B cell (primary cell): ENCODE data around the gene CEACAM5. TPM values are rescaled to one million over a fixed set of nuclear protein-coding genes. Genes with fewer than 3 reads are reported as not detected.

Experiments
- ATAC-seq: fragments of 200-7000 bp; cut with Tn5 transposase; one replicate; pipeline ENCODE4 v1.10.0; 2021; ENCODE audit warnings: low read depth, mild to moderate bottlenecking, moderate number of reproducible peaks, moderate library complexity
- CTCF ChIA-PET: fragments of 350-600 bp; sonication (Branson Sonifier 250); formaldehyde crosslinking; loops from one replicate; lab custom pipeline; 2021; ENCODE audit warnings: antibody characterized with exemption, inconsistent platforms; lab: Charles Lee
- POLR2A ChIA-PET: fragments of 350-600 bp; sonication (Branson Sonifier 250); formaldehyde crosslinking; loops from one replicate; lab custom pipeline; 2021; ENCODE audit warnings: antibody characterized with exemption; lab: Charles Lee
- DNase-seq: peaks from one replicate; pipeline ENCODE4 v3.0.0; 2013
- H2AFZ ChIP-seq: 2 replicates; pipeline ENCODE4 v1.6.1; 2012; ENCODE audit warnings: mild to moderate bottlenecking, low read depth, low read length; ENCODE audit not compliant: insufficient read depth, poor library complexity, severe bottlenecking
- H3K27ac ChIP-seq, 2 donors: 1 replicate in 1 of 2; 2 replicates in 1 of 2; pipeline ENCODE4 v1.5.1; 2012 to 2013; ENCODE audit warnings: low read length in 2 of 2, mild to moderate bottlenecking in 2 of 2, moderate library complexity in 1 of 2
- H3K27me3 ChIP-seq, 4 experiments: fragments of 200-600 bp in 1 of 4; sonication (generic) in 1 of 4; replicated peaks in 1 of 4; 1 replicate in 2 of 4; 2 replicates in 2 of 4; pipeline versions ENCODE4 v1.6.1 to v1.7.0; 2013 to 2016; ENCODE audit warnings: low read length in 3 of 4, mild to moderate bottlenecking in 2 of 4, mixed read lengths in 1 of 4, moderate library complexity in 1 of 4; ENCODE audit not compliant: insufficient read depth in 4 of 4, control insufficient read depth in 3 of 4; ENCODE audit errors: control extremely low read depth in 1 of 4
- H3K36me3 ChIP-seq, 2 experiments: replicated peaks in 1 of 2; 1 replicate in 1 of 2; 2 replicates in 1 of 2; pipeline versions ENCODE4 v1.6.1 to v1.7.1; 2013; ENCODE audit warnings: low read length in 1 of 2; ENCODE audit not compliant: insufficient read depth in 2 of 2, control insufficient read depth in 1 of 2; ENCODE audit errors: control extremely low read depth in 1 of 2, extremely low read depth in 1 of 2
- H3K4me1 ChIP-seq, 2 donors: fragments of 200-600 bp in 1 of 2; sonication (generic) in 1 of 2; 1 replicate in 1 of 2; 2 replicates in 1 of 2; pipeline versions ENCODE4 v1.5.1 to v1.6.1; 2013 to 2017; ENCODE audit warnings: low read length in 2 of 2; ENCODE audit not compliant: control insufficient read depth in 2 of 2, insufficient read depth in 2 of 2
- H3K4me2 ChIP-seq: replicated peaks from 2 replicates; pipeline ENCODE3; 2012; ENCODE audit warnings: mild to moderate bottlenecking, low read depth, low read length; ENCODE audit not compliant: poor library complexity, severe bottlenecking
- H3K4me3 ChIP-seq, 5 experiments: fragments of 200-600 bp in 1 of 5; sonication (generic) in 1 of 5; 1 replicate in 3 of 5; 2 replicates in 2 of 5; pipeline versions ENCODE4 v1.5.1 to v1.7.0; 2011 to 2016; ENCODE audit warnings: low read length in 4 of 5, mild to moderate bottlenecking in 4 of 5, low read depth in 2 of 5, control low read depth in 1 of 5, moderate library complexity in 1 of 5; ENCODE audit not compliant: insufficient read depth in 1 of 5; ENCODE audit errors: control extremely low read depth in 1 of 5, extremely low read depth in 1 of 5
- H3K79me2 ChIP-seq: fragments of 200-600 bp; sonication (generic); one replicate; pipeline ENCODE4 v1.6.0; 2016; ENCODE audit warnings: low read length; ENCODE audit not compliant: control insufficient read depth, insufficient read depth
- H3K9ac ChIP-seq: fragments of 200-600 bp; sonication (generic); 2 replicates; pipeline ENCODE4 v1.6.1; 2017; ENCODE audit warnings: mild to moderate bottlenecking, low read length, moderate library complexity
- H3K9me3 ChIP-seq, 3 donors: one replicate each; pipeline versions ENCODE4 v1.6.1 to v1.7.1; 2013; ENCODE audit warnings: low read length in 2 of 3; ENCODE audit not compliant: control insufficient read depth in 2 of 3, insufficient read depth in 1 of 3; ENCODE audit errors: control extremely low read depth in 1 of 3
- H4K20me1 ChIP-seq: 2 replicates; pipeline ENCODE4 v1.6.0; 2012; ENCODE audit warnings: mild to moderate bottlenecking, low read length; ENCODE audit not compliant: insufficient read depth, control insufficient read depth, poor library complexity, severe bottlenecking
- H3K27ac Mint-ChIP-seq: one replicate; pipeline ENCODE4 v1.8.0; 2021; ENCODE audit warnings: mixed read lengths
- H3K27me3 Mint-ChIP-seq: one replicate; pipeline ENCODE4 v1.8.0; 2021; ENCODE audit warnings: mixed read lengths
- H3K4me1 Mint-ChIP-seq: one replicate; pipeline ENCODE4 v1.8.0; 2021; ENCODE audit warnings: mixed read lengths
- H3K4me3 Mint-ChIP-seq: one replicate; pipeline ENCODE4 v1.8.0; 2021; ENCODE audit warnings: mixed read lengths
- H3K9me3 Mint-ChIP-seq: one replicate; pipeline ENCODE4 v1.8.0; 2022; ENCODE audit warnings: mixed read lengths; ENCODE audit not compliant: insufficient read depth
- EZH2 ChIP-seq: IDR thresholded peaks from 2 replicates; pipeline ENCODE4 v1.6.1; 2012; ENCODE audit warnings: borderline replicate concordance, low read depth, mild to moderate bottlenecking, moderate library complexity, low read length; ENCODE audit not compliant: insufficient read depth, poor library complexity, severe bottlenecking
- whole genome bisulfite sequencing: methylation state at CpG from one replicate; pipeline ENCODE4 v1.1.5; 2013; ENCODE audit warnings: missing lambda C conversion rate; ENCODE audit not compliant: insufficient coverage; 5-methylcytosine and 5-hydroxymethylcytosine counted together
- intact Hi-C: fragments of 100-400 bp; cut with micrococcal nuclease; formaldehyde crosslinking; loops from one replicate; pipeline ENCODE4 v1.10.0; 2022
- polyA plus RNA-seq: library from polyadenylated mRNA; depleted of rRNA; stranded (reverse); fragments of >200 nt; gene quantifications from 2 replicates; pipeline ENCODE4 v1.2.3, GENCODE V29; 2012
- total RNA-seq, 2 donors: library from RNA; stranded (reverse); fragments of 120-200 nt in 1 of 2; gene quantifications; 1 replicate in 1 of 2; 2 replicates in 1 of 2; pipeline versions ENCODE4 v1.2.3 to v1.2.4, GENCODE V29; 2013 to 2022
- TF ChIP-seq, protein P1 (sequence below): fragments of 200-600 bp; IDR thresholded peaks from one replicate; pipeline ENCODE4 v1.8.0; 2022; ENCODE audit warnings: antibody characterized with exemption, mild to moderate bottlenecking

The CEACAM5 gene
- total and polyA plus RNA-seq, 2 donors (not counting 1 experiment from before 2014, with no cell fraction given) = not detected

DNA sequence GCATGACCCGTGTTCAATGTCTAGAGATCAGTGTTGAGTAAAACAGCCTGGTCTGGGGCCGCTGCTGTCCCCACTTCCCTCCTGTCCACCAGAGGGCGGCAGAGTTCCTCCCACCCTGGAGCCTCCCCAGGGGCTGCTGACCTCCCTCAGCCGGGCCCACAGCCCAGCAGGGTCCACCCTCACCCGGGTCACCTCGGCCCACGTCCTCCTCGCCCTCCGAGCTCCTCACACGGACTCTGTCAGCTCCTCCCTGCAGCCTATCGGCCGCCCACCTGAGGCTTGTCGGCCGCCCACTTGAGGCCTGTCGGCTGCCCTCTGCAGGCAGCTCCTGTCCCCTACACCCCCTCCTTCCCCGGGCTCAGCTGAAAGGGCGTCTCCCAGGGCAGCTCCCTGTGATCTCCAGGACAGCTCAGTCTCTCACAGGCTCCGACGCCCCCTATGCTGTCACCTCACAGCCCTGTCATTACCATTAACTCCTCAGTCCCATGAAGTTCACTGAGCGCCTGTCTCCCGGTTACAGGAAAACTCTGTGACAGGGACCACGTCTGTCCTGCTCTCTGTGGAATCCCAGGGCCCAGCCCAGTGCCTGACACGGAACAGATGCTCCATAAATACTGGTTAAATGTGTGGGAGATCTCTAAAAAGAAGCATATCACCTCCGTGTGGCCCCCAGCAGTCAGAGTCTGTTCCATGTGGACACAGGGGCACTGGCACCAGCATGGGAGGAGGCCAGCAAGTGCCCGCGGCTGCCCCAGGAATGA is 1.5 kb upstream of the CEACAM5 start:
- Mint-ChIP-seq H3K4me1 (peaks cover 4% of the 10 kb centered on the region), H3K9me3 (no peaks in the 10 kb centered on the region), H3K4me3 (peak overlapping the region; percentile 71), H3K27ac (no peak overlapping the region), H3K27me3 (peaks cover 51% of the 10 kb centered on the region)
- H4K20me1 ChIP-seq = no peaks in the 10 kb centered on the region
- POLR2A ChIA-PET = no interaction called here
- CTCF ChIA-PET = interaction anchor here (0.6 to 1.8 kb wide), 11 partner anchors 8 to 69 kb away, joined by 3 to 9 read pairs (median 3); no protein-coding TSS in a partner anchor
- intact Hi-C loops = loop anchor here (1.0 kb wide), 1 partner anchor 78 kb away; no protein-coding TSS in a partner anchor
- ATAC-seq = peak; percentile 85
- WGBS = 19% methylated on average over 25 of the region's 26 CpGs
- peaks cover 0 to 29% (median 7%) of the 10 kb centered on the region in 4 experiments for H3K27me3 ChIP-seq
- peak overlapping the region in 4 of 5 experiments; percentile 20 to 51 (median 35) for H3K4me3 ChIP-seq
- no peak for TF ChIP-seq EZH2
- TF ChIP-seq, protein P1, sequence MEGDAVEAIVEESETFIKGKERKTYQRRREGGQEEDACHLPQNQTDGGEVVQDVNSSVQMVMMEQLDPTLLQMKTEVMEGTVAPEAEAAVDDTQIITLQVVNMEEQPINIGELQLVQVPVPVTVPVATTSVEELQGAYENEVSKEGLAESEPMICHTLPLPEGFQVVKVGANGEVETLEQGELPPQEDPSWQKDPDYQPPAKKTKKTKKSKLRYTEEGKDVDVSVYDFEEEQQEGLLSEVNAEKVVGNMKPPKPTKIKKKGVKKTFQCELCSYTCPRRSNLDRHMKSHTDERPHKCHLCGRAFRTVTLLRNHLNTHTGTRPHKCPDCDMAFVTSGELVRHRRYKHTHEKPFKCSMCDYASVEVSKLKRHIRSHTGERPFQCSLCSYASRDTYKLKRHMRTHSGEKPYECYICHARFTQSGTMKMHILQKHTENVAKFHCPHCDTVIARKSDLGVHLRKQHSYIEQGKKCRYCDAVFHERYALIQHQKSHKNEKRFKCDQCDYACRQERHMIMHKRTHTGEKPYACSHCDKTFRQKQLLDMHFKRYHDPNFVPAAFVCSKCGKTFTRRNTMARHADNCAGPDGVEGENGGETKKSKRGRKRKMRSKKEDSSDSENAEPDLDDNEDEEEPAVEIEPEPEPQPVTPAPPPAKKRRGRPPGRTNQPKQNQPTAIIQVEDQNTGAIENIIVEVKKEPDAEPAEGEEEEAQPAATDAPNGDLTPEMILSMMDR = peak; percentile 98
- no peaks in the 10 kb centered on the region for H3K79me2 ChIP-seq
- H3K4me1 ChIP-seq = peaks cover 0 to 4% of the 10 kb centered on the region in 2 donors
- peak overlapping the region; percentile 44 for H3K9ac ChIP-seq
- H3K27ac ChIP-seq = no peak overlapping the region
- peak overlapping the region; percentile 77 for H3K4me2 ChIP-seq
- H2AFZ ChIP-seq = peak overlapping the region; percentile 87
- no peaks in the 10 kb centered on the region for H3K36me3 ChIP-seq
- peak; percentile 83 for DNase-seq
- peaks cover 0 to 13% (median 0%) of the 10 kb centered on the region in 3 donors for H3K9me3 ChIP-seq

DNA sequence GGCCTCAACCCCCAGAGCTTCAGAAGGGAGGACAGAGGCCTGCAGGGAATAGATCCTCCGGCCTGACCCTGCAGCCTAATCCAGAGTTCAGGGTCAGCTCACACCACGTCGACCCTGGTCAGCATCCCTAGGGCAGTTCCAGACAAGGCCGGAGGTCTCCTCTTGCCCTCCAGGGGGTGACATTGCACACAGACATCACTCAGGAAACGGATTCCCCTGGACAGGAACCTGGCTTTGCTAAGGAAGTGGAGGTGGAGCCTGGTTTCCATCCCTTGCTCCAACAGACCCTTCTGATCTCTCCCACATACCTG is 969 bp upstream of the CEACAM5 start:
- Histone ChIP-seq H3K4me1 (peaks cover 0 to 4% of the 10 kb centered on the region in 2 donors), H4K20me1 (no peaks in the 10 kb centered on the region), H3K9me3 (peaks cover 0 to 13% (median 0%) of the 10 kb centered on the region in 3 donors), H3K4me2 (no peak overlapping the region), H2AFZ (no peak overlapping the region), H3K27me3 (peaks cover 0 to 31% (median 7%) of the 10 kb centered on the region in 4 experiments), H3K4me3 (no peak overlapping the region), H3K27ac (no peak overlapping the region), H3K9ac (no peak overlapping the region), H3K36me3 (no peaks in the 10 kb centered on the region), H3K79me2 (no peaks in the 10 kb centered on the region)
- Mint-ChIP-seq H3K4me3 (no peak overlapping the region), H3K27me3 (peaks cover 56% of the 10 kb centered on the region), H3K9me3 (no peaks in the 10 kb centered on the region), H3K4me1 (peaks cover 4% of the 10 kb centered on the region), H3K27ac (no peak overlapping the region)
- 75% methylated on average over 5 of the region's 5 CpGs for WGBS
- POLR2A ChIA-PET = no interaction called here
- DNase-seq (no peak), ATAC-seq (no peak)
- CTCF ChIA-PET = interaction anchor here (0.6 to 1.8 kb wide), 11 partner anchors 9 to 69 kb away, joined by 3 to 9 read pairs (median 3); no protein-coding TSS in a partner anchor
- TF ChIP-seq, protein P1 = no peak
- no peak for TF ChIP-seq EZH2
- intact Hi-C loops = no loop called here
